ENCODE measurements around the gene MFAP4. TPM values are rescaled to one million over a fixed set of nuclear protein-coding genes. Genes with fewer than 3 reads are reported as not detected.
A peak's percentile ranks its signal among the peaks of the same experiment; 100 is the strongest.

MFAP4 gene
- total RNA-seq, 1 donor from 2014 or later, result 0.93 TPM

- H3K36me3 Mint-ChIP-seq (ENCODE audit: low read depth, unreplicated experiment), result no peaks in the 10 kb centered on the region
- Histone ChIP-seq H4K20me1 (ENCODE audit: insufficient read depth, low read length) (no peaks in the 10 kb centered on the region), H3K79me2 (ENCODE audit: insufficient read depth, low read length) (no peaks in the 10 kb centered on the region), H3K9ac (ENCODE audit: low read length) (no peak overlapping the region), H3K27ac (ENCODE audit: low read depth, low read length) (no peak overlapping the region), H3K4me2 (ENCODE audit: low read length) (peak overlapping the region; percentile 8), H3K27me3 (ENCODE audit: insufficient read depth, low read length) (no peaks in the 10 kb centered on the region), H3K9me3 (ENCODE audit: insufficient read depth, low read depth, low read length) (no peaks in the 10 kb centered on the region), H3K36me3 (ENCODE audit: insufficient read depth, low read length) (no peaks in the 10 kb centered on the region), H3K4me3 (ENCODE audit: insufficient read depth, low read depth, low read length) (no peak overlapping the region), H3K4me1 (ENCODE audit: insufficient read depth, low read length) (peaks cover 10% of the 10 kb centered on the region), H2AFZ (ENCODE audit: low read depth, low read length) (no peak overlapping the region)
- no peak overlapping the region for H3K4me3 Mint-ChIP-seq (ENCODE audit: unreplicated experiment)
- no peak overlapping the region for H3K27ac Mint-ChIP-seq (ENCODE audit: unreplicated experiment)
- peaks cover 11% of the 10 kb centered on the region for H3K4me1 Mint-ChIP-seq (ENCODE audit: low read depth, unreplicated experiment)
- no peak for TF ChIP-seq CTCF (IDR thresholded peaks at IDR 0.05; ENCODE audit: insufficient read depth, low read depth, low read length)
- peaks cover 20% of the 10 kb centered on the region for H3K27me3 Mint-ChIP-seq (ENCODE audit: low read depth, unreplicated experiment)
- FAIRE-seq, result peak; percentile 68
- DNase-seq (ENCODE audit: low read depth), result peak; percentile 81
- H3K9me3 Mint-ChIP-seq (ENCODE audit: unreplicated experiment), result peaks cover 3% of the 10 kb centered on the region
These were observed 31.4 kb upstream of the MFAP4 start for GRCh38 chr17:19418251-19418992.

GRCh38 chr17:19417611-19418010 is 30.6 kb upstream of the MFAP4 start:
- Mint-ChIP-seq H3K27me3 (ENCODE audit: low read depth, unreplicated experiment) (peaks cover 19% of the 10 kb centered on the region), H3K4me1 (ENCODE audit: low read depth, unreplicated experiment) (peaks cover 11% of the 10 kb centered on the region), H3K9me3 (ENCODE audit: unreplicated experiment) (peaks cover 3% of the 10 kb centered on the region), H3K36me3 (ENCODE audit: low read depth, unreplicated experiment) (no peaks in the 10 kb centered on the region), H3K27ac (ENCODE audit: unreplicated experiment) (no peak overlapping the region), H3K4me3 (ENCODE audit: unreplicated experiment) (no peak overlapping the region)
- no peaks in the 10 kb centered on the region for H3K79me2 ChIP-seq (ENCODE audit: insufficient read depth, low read length)
- peaks cover 10% of the 10 kb centered on the region for H3K4me1 ChIP-seq (ENCODE audit: insufficient read depth, low read length)
- DNase-seq (ENCODE audit: low read depth) (no peak), FAIRE-seq (no peak)
- H3K4me2 ChIP-seq (ENCODE audit: low read length), result no peak overlapping the region
- H3K27ac ChIP-seq (ENCODE audit: low read depth, low read length), result no peak overlapping the region
- TF ChIP-seq EZH2 (IDR thresholded peaks at IDR 0.05; ENCODE audit: insufficient read depth, low read length) (no peak), CTCF (IDR thresholded peaks at IDR 0.05; ENCODE audit: insufficient read depth, low read depth, low read length) (no peak)
- no peaks in the 10 kb centered on the region for H3K9me3 ChIP-seq (ENCODE audit: insufficient read depth, low read depth, low read length)
- H3K9ac ChIP-seq (ENCODE audit: low read length), result no peak overlapping the region
- H3K27me3 ChIP-seq (ENCODE audit: insufficient read depth, low read length), result no peaks in the 10 kb centered on the region
- H4K20me1 ChIP-seq (ENCODE audit: insufficient read depth, low read length), result no peaks in the 10 kb centered on the region
- no peak overlapping the region for H2AFZ ChIP-seq (ENCODE audit: low read depth, low read length)
- H3K36me3 ChIP-seq (ENCODE audit: insufficient read depth, low read length), result no peaks in the 10 kb centered on the region
- no peak overlapping the region for H3K4me3 ChIP-seq (ENCODE audit: insufficient read depth, low read depth, low read length)

All from astrocyte (in vitro differentiated cells and primary cell).